GM10266 (cell line): ENCODE measurements around the gene DDX20.

Experiments used
- DNase-seq: peaks from one replicate; pipeline ENCODE4 v3.0.0; 2012; ENCODE audit errors: extremely low spot score
- TF ChIP-seq, protein P1 (sequence below): IDR thresholded peaks from 2 replicates; pipeline ENCODE4 v1.5.1; 2012; ENCODE audit warnings: mild to moderate bottlenecking, low read depth; ENCODE audit not compliant: control insufficient read depth, insufficient read depth; ENCODE audit errors: missing control alignments

The DDX20 gene

DNA sequence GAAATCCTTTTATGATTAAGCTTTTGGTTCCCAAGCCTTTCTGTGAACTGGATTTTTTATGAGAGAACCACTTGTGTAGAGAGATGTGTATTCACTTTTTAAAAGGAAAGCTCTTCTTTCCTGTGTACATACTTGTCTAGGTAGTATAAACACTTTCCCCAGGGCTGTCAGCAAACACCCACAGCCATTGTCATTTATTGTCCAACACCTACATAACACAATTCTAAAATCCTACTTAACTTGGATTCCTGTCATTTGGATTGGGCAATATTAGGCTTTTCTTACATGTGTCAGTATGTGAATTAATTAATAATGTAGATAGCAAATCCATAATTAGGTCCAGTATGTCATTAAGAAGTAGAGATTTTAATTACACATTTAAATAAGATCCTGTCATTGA lies 12.3 kb downstream of the DDX20 start:
- TF ChIP-seq, protein P1, sequence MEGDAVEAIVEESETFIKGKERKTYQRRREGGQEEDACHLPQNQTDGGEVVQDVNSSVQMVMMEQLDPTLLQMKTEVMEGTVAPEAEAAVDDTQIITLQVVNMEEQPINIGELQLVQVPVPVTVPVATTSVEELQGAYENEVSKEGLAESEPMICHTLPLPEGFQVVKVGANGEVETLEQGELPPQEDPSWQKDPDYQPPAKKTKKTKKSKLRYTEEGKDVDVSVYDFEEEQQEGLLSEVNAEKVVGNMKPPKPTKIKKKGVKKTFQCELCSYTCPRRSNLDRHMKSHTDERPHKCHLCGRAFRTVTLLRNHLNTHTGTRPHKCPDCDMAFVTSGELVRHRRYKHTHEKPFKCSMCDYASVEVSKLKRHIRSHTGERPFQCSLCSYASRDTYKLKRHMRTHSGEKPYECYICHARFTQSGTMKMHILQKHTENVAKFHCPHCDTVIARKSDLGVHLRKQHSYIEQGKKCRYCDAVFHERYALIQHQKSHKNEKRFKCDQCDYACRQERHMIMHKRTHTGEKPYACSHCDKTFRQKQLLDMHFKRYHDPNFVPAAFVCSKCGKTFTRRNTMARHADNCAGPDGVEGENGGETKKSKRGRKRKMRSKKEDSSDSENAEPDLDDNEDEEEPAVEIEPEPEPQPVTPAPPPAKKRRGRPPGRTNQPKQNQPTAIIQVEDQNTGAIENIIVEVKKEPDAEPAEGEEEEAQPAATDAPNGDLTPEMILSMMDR = no peak
- DNase-seq = no peak

DNA sequence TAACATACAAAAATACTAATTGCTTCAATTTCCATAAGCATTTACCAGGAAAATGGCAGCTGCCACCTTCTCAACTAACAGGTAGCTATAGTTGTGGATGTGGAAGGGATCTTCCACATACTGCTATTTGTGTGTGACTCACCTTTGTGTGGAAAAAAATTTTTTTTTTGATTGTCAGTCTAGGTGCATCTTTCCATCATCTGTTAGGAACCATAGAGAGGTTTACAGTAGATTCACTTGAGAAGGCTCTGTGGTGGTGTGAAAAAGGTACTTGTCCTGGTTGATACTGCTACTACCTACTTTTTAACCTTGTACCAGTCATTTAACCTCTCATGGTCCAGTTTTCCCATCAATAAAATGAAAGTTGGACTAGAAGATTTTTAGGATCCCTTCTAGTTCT lies 12.9 kb downstream of the DDX20 start:
- TF ChIP-seq, protein P1 = no peak
- DNase-seq = no peak

DNA sequence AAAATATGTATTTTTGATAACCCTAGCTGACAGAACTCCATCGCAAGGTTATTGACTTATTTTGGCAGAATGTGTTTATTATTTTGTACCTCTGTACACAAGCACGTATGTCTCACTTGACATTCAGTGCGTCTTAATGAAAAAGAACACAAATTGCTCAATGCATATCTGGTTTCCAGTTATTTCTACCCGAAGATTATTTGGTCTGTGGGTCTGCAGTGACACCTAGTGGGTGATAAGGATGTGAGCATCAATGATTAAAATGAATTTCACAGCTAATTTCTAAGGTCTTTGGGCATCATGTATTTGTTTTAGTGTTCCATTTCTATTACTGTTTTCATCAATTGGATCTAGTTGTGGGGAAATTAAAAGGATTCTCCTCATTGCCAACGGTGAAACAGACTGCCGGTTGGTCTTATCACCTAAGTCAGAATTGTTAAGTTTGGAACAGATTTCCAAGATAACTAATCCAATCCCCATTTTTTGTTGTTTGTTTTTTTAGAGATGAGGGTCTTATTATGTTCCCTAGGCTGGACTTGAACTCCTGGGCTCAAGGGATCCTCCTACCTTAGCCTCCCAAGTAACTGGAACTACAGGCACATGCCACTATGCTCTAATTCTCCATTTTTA lies 13.9 kb downstream of the DDX20 start:
- peak; percentile 55 for DNase-seq

DNA sequence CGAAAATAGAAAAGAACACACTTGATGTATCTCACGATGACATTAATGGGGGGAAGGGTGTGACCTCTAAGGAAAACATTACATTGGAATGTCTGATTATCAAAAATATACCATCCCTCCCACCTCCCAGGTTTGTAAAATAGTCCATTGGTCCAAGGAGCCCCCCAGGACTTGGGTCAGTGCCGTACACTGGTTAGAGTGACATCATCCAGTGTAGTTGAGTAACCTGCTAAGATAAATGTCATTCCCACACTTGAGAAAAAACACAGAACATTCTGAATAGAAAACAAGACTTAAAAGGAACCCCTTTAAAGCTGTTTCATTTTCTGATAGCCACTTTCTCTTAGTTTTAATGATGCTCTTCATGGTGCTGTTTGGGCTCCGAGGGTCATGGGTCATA lies 15.2 kb downstream of the DDX20 start:
- no peak for DNase-seq
- TF ChIP-seq, protein P1 = no peak

More for the DNA sequence above, 13.9 kb downstream of the DDX20 start:
- TF ChIP-seq, protein P1 = peak; percentile 76

DNA sequence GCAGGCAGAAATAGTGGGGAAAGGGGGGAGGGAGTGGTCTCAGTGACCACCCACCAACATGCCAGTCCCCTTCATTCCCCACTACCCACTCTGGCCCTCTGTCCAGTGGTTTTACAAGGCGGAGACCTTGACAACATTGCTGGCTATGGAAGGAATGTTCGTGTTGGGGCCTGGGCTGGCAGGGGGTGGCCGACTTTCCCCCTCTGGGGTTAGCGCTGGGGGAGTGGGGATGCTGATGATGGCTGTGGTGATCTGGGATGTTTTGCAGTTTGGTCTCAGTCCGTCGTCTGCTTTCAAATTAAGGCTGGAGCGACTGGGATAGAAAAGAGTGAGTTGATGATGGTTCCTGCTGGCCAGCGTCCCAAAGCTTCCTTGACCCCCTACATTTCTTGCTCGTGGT lies 20.3 kb downstream of the DDX20 start:
- DNase-seq = no peak
- TF ChIP-seq, protein P1 = no peak

DNA sequence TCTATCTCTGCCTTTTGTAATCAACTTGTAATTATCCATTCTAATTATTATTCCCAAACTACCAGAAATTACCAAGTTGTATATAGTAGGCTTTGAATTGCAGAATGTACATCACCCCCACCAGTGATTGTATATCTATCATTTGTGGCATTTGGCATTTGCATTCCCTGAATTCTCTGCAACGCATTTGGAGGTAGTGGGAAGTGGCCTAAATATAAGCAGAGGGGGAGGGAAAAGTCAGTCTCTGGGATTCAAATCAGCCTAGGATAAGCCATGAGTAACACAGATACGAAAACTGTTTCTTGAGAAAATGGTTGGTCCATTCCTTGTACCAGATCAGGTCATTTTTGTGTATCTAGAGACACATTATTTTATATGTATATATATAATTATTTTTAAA lies 20.7 kb downstream of the DDX20 start:
- TF ChIP-seq, protein P1 = no peak
- DNase-seq = no peak

DNA sequence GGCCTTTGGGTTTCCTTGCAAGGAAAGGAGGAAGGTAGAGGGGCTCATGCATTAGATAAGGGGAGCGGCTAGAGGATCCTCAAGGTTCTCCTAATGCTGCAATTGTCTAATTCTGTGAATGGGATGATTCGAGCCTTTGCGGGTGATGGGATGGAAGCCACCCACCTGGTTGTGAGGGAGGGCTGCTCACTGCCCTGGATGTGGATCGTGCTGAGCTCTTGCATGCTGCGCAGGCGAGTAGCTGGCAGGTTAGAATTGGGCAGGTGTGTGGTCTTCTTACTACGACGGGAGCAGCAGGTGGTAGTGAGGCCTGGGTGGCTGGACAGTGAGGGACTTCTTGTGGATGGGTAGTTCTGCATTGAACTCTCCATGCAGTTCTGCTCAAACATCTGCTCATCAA lies 21.2 kb downstream of the DDX20 start:
- no peak for DNase-seq
- TF ChIP-seq, protein P1 = no peak
